Measurements from ENCODE around the gene ANKRD7.

The ANKRD7 gene, protein sequence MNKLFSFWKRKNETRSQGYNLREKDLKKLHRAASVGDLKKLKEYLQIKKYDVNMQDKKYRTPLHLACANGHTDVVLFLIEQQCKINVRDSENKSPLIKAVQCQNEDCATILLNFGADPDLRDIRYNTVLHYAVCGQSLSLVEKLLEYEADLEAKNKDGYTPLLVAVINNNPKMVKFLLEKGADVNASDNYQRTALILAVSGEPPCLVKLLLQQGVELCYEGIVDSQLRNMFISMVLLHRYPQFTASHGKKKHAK

DNA sequence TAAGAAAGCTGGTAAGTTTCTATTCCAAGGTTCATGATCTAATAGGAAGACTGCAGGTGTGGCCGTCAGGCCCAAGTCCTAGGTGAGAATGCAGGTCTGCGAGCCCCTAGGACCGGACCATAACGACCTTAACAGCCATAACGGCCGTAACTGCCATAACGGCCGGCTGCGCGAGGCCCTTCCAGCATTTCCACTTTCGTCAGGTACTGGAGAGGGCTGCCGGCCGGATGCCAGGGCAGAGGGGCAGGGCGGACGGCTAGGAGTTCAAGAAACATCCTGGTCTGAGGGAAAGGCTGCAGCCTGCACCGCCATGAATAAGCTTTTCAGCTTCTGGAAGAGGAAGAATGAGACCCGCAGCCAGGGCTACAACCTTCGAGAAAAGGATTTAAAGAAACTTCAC, at the start of gene ANKRD7:
Gene ANKRD7 (plus strand): TSS at position 184 of the 400 bp plus-strand sequence. CDS start 127 bp downstream, at position 311.
- no peak for FAIRE-seq

DNA sequence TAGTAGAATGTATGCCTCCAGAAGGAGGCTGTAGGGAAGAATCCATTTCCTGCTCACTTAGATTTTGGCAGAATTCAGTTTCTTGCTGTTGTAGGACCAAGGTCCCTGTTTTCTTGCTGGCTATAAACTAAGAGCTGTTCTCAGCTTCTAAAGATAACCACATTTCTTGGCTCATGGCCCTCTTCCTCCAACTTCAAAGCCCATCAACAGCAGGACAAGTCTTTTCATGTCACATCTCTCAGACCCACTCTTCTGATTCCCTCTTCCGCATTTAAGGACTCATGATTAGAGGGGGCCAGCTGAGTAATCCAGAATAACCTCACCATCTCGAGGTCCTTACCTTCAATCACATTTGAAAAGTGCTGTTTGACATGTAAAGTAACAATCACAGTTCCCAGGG, 48.8 kb upstream of the ANKRD7 start:
- no peak for FAIRE-seq

GRCh38 chr7:118179191-118179590, 45.3 kb upstream of the ANKRD7 start:
- no peak for FAIRE-seq

- FAIRE-seq, result no peak
Measured at GRCh38 chr7:118182593-118183427, 41.7 kb upstream of the ANKRD7 start.

- no peak for FAIRE-seq
Measured at GRCh38 chr7:118183428-118183785, 41.1 kb upstream of the ANKRD7 start.

GRCh38 chr7:118183786-118184564, 40.5 kb upstream of the ANKRD7 start, which contains the start of gene LSM8:
TSS of gene LSM8 (plus strand) at chr7:118184164. CDS start at chr7:118184224, 60 bp downstream.
- FAIRE-seq, result peak; percentile 99

GRCh38 chr7:118184565-118184940, 40.0 kb upstream of the ANKRD7 start:
- FAIRE-seq, result no peak

- FAIRE-seq, result no peak
Measured at GRCh38 chr7:118185163-118185860, 39.2 kb upstream of the ANKRD7 start.

DNA sequence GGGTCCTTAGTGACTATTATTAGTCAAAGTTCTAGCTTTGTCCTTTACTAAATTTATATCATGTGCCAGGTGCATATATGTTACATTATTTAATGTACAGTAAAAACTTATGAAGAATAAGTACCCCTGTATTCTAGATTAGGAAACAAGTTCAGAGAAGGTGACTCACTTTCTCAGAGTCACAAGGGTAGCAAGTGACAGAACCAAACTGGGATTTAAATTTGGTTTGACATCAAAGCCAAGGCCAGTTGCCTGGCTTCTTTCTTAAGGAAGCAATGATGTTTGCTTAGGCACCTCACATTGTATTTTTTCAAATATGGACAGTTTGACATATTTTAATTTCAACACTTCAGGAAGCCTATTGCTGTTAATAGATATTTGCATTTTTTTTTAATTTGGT, 38.0 kb upstream of the ANKRD7 start:
- FAIRE-seq, result no peak

GRCh38 chr7:118194571-118194970, 29.9 kb upstream of the ANKRD7 start:
- FAIRE-seq, result no peak

DNA sequence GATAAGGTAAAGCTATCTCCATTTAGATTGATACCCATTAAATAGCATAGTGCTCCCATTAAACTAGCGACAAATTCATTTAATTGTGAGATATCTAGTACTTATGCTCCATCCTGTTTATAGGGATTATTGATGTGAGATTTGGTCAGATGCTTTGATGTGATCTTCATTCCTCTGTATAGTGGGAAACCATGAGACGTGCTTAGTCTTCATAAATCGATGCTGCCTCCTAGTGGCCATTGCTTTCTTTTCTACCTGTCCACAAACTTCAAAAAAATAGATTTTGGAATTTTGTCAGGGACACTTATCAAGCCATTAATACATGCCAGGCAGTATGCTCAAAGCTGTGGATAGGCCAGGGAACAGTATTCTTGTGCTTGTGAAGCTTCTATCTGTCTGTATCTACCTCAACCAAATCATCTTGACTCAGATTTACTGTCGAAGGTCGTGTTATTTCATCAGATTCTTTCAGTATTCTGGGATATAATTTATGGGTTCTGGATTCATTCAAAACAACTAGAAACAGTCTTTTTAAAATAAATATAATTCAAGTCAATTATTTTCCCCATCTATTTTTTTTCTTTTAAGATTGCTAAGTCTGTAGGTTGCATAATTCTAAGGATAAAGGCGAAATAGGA, 28.5 kb upstream of the ANKRD7 start:
- peak; percentile 94 for FAIRE-seq

DNA sequence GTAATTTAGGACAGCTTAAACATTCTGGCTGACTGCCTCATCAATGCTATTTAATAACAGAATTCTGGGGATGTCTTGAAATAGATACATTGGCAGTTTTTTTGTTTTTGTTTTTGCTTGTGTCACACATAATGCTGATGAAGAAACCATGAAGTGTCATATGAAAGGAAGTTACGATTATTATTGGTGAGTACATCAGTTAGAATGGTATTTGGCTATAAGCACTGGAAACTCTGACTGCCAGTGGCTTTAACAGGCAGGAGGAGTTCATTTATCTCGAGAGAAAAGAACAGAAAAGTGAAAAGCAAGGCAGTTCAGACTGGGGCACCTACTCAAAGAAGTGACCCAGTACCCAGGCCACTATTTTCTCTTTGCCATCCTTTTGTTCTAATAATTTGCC, 22.4 kb upstream of the ANKRD7 start:
- FAIRE-seq, result no peak

DNA sequence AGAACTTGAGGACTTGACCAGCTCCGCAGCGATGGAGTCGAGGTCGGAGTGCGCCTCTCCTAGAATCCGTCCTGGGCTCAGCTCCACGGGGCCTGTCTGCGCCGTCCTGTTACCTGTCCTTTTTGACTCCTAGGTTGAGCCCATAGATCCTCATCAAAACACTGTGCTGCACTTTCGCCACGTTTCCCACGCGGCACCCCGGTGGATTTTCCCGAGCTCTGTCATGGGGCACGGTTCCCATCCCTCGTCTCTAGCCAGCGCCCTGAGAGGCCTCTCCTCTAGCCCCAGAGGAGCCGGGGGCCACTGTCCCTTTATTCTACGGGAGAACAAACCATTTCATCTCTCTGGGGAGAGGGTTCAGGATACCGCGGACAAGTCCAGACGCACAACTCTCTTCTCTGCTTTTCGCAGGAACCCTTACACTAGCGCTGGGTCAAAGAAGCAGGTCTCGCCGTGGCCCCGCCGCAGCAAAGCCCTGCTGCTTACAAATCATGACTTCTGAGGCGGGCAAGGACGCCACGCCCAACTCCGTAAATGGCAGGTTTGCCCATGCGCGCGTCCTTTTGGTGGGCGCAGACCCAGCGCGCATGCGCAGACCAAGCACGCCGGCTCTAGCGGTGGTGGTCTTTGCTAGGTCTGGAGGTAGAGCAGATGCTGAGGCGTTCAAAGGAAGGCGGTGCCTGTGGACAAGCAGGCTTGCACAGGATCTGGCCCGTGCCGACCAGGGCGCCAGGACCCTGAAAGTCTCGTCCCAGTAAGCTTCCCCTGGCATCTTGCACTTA, 10.3 kb upstream of the ANKRD7 start:
- no peak for FAIRE-seq

- FAIRE-seq, result no peak
Measured at GRCh38 chr7:118214833-118215182, 9.7 kb upstream of the ANKRD7 start.

DNA sequence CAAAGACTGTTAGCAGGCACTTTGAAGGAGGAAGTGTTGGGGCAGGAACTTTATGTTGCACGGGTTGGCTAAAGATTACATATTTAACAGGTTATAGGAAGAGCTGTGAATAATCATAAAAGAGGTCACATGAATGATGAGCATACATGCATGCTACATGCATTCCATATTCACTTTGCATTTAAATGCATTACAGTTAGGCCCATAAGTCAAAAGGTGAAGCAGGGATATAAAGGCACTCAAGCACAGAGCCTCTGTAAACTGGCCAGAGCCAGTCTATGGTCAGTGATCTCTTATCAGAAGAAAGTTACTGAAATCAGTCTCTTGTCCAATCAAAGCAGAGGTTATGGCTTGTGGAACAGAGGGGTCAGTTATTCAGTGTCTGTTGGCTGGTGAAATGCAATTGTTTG, 7.3 kb upstream of the ANKRD7 start:
- no peak for FAIRE-seq

- no peak for FAIRE-seq
Measured at GRCh38 chr7:118218413-118219156, 5.9 kb upstream of the ANKRD7 start.

DNA sequence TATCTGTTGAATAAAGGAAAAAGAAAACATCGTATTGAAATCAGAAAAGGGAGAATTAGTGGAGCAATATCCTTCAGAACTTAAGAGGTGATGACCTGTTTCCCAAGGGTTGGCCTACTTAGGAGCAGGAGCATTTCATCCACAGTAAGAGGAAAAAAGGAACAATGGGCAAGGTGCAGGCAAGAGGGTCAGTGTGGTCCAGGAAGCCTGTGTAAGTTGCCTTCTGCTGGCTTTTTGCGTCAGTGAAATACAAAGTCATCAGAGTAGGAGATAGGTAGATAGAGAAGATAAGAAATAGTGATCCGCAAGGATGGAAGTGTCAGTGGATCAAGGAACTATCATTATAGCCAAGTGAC, 5.4 kb upstream of the ANKRD7 start:
- no peak for FAIRE-seq

GRCh38 chr7:118220583-118220982, 3.9 kb upstream of the ANKRD7 start:
- no peak for FAIRE-seq

DNA sequence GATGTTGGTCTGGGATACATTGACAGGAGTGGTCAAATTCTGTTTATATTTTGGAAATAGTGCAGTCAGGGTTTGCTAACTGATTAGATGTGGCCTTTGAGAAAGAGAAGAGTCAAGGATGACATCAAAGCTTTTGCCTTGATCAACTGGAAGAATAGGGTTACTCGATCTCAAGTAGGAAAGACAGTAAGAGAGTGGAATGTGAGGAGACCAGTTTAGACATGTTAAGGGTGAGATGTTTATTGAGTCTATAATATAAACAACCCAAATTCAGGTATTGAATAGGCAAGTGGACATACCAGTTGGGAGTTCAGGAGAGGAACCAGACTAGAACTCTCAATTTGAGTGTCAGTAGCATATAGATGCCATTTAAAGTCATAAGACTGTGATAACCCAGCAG, 1.9 kb upstream of the ANKRD7 start:
- no peak for FAIRE-seq

GRCh38 chr7:118232837-118233236, 8.3 kb downstream of the ANKRD7 start:
- no peak for FAIRE-seq

DNA sequence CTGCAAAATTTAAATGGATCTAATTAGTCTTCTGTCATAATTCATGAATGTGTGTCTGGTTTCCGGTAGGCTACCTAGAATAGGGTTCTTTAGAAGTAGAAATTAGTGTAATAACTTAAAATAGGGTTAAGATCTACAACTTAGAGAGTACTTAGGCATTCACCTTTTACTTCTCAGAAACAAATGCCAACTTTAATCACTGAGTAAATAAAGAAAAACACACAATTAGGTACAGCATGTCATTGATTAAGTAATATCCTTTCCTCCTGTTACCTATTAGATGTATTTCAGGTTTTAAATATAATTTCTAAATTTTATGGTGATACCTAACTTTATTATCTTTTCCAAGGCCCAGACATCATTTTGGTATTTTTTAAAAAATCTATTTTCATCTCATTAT, 9.3 kb downstream of the ANKRD7 start:
- FAIRE-seq, result peak; percentile 29

Measured in A204.1 (cell line).